Endothelial cell of umbilical vein (primary cell): ENCODE data around the gene NCBP1. TPM values are rescaled to one million over a fixed set of nuclear protein-coding genes. Genes with fewer than 3 reads are reported as not detected.

Source experiments
- BruUV-seq: library from RNA; stranded (reverse); fragments of 400-500 nt; replicated peaks from 2 replicates; lab custom pipeline; 2021; lab: Mats Ljungman, UMichigan
- CTCF ChIA-PET: fragments of 300-600, 350-600 bp; sonication (Branson Sonifier 250); formaldehyde crosslinking; loops from one replicate; lab custom pipeline; 2021; ENCODE audit warnings: antibody characterized with exemption, inconsistent platforms; lab: Charles Lee
- POLR2A ChIA-PET: fragments of 300-600, 350-600 bp; sonication (Branson Sonifier 250); formaldehyde crosslinking; loops from one replicate; lab custom pipeline; 2021; ENCODE audit warnings: antibody characterized with exemption, inconsistent platforms; lab: Charles Lee
- DNase-seq: peaks from one replicate; pipeline ENCODE4 v3.0.0-alpha.2; 2011; ENCODE audit warnings: low read depth, low spot score
- FAIRE-seq: peaks from 2 replicates; lab custom pipeline; 2011; peaks lifted over from hg19 to GRCh38; lab: Jason Lieb, UNC
- H2AFZ ChIP-seq: 2 replicates; pipeline ENCODE4 v1.6.0; 2012; ENCODE audit warnings: low read depth, low read length, control low read depth, inconsistent platforms
- H3K27ac ChIP-seq: 2 replicates; pipeline ENCODE4 v1.5.1; 2011; ENCODE audit warnings: low read depth, mild to moderate bottlenecking, control low read depth, low read length, moderate library complexity; ENCODE audit not compliant: insufficient read depth
- H3K27me3 ChIP-seq, 2 experiments: 2 replicates each; pipeline versions ENCODE4 v1.6.0 to v1.6.1; 2011; ENCODE audit warnings: low read length in 2 of 2, mixed read lengths in 1 of 2; ENCODE audit not compliant: control insufficient read depth in 2 of 2, insufficient read depth in 2 of 2
- H3K36me3 ChIP-seq, 2 experiments: 2 replicates in 1 of 2; 3 replicates in 1 of 2; pipeline ENCODE4 v1.5.1; 2011; ENCODE audit warnings: low read length in 2 of 2, mild to moderate bottlenecking in 1 of 2, moderate library complexity in 1 of 2; ENCODE audit not compliant: control insufficient read depth in 2 of 2, insufficient read depth in 2 of 2; ENCODE audit errors: extremely low read depth in 1 of 2
- H3K4me1 ChIP-seq: 3 replicates; pipeline ENCODE4 v1.5.1; 2011; ENCODE audit warnings: mild to moderate bottlenecking, low read length; ENCODE audit not compliant: control insufficient read depth, insufficient read depth; ENCODE audit errors: extremely low read depth
- H3K4me2 ChIP-seq: 2 replicates; pipeline ENCODE4 v1.6.1; 2011; ENCODE audit warnings: low read length, control low read depth, mixed read lengths; ENCODE audit not compliant: insufficient read depth
- H3K4me3 ChIP-seq, 3 experiments: fragments of 200-600 bp in 1 of 3; sonication (generic), shearing (Covaris generic) in 1 of 3; replicated peaks in 1 of 3; 2 replicates each; pipeline ENCODE4 v1.5.1; 2011 to 2016; ENCODE audit warnings: control low read depth in 3 of 3, low read length in 3 of 3, mild to moderate bottlenecking in 2 of 3, inconsistent platforms in 1 of 3, low read depth in 1 of 3, moderate library complexity in 1 of 3; ENCODE audit not compliant: insufficient read depth in 1 of 3
- H3K79me2 ChIP-seq: 2 replicates; pipeline ENCODE4 v1.6.0; 2012; ENCODE audit warnings: low read length, inconsistent platforms; ENCODE audit not compliant: control insufficient read depth, insufficient read depth
- H3K9ac ChIP-seq: replicated peaks from 2 replicates; pipeline ENCODE3; 2011; ENCODE audit warnings: low read length, control low read depth; ENCODE audit not compliant: insufficient read depth; ENCODE audit errors: extremely low read depth
- H3K9me1 ChIP-seq: replicated peaks from 3 replicates; pipeline ENCODE4 v1.6.0; 2011; ENCODE audit warnings: mild to moderate bottlenecking, low read length; ENCODE audit not compliant: control insufficient read depth, insufficient read depth; ENCODE audit errors: extremely low read depth
- H3K9me3 ChIP-seq: replicated peaks from 2 replicates; pipeline ENCODE4 v1.5.1; 2012; ENCODE audit warnings: low read length, inconsistent platforms; ENCODE audit not compliant: control insufficient read depth, insufficient read depth
- H4K20me1 ChIP-seq: replicated peaks from 2 replicates; pipeline ENCODE3; 2011; ENCODE audit warnings: mild to moderate bottlenecking, low read length; ENCODE audit not compliant: control insufficient read depth, insufficient read depth; ENCODE audit errors: extremely low read depth
- CTCF ChIP-seq, 2 donors: IDR thresholded peaks; 1 replicate in 1 of 2; 2 replicates in 1 of 2; pipeline ENCODE4 v1.5.1; 2011; ENCODE audit warnings: low read length in 2 of 2, mild to moderate bottlenecking in 2 of 2, moderate library complexity in 2 of 2, control low read depth in 1 of 2, inconsistent platforms in 1 of 2, low read depth in 1 of 2; ENCODE audit not compliant: insufficient read depth in 1 of 2; ENCODE audit errors: extremely low read depth in 1 of 2
- EZH2 ChIP-seq: IDR thresholded peaks from 2 replicates; pipeline ENCODE4 v1.6.1; 2012; ENCODE audit warnings: borderline replicate concordance, low read depth, mild to moderate bottlenecking, moderate library complexity, low read length, inconsistent platforms; ENCODE audit not compliant: severe bottlenecking
- FOS ChIP-seq: IDR thresholded peaks from 2 replicates; pipeline ENCODE4 v1.6.1; 2011; ENCODE audit warnings: mild to moderate bottlenecking, low read length, moderate library complexity, borderline replicate concordance; ENCODE audit not compliant: insufficient read depth
- GATA2 ChIP-seq: IDR thresholded peaks from 2 replicates; pipeline ENCODE4 v1.7.0; 2011; ENCODE audit warnings: low read depth, mild to moderate bottlenecking, moderate library complexity, mixed read lengths, low read length; ENCODE audit not compliant: insufficient read length, insufficient read depth
- JUN ChIP-seq: IDR thresholded peaks from 2 replicates; pipeline ENCODE4 v1.6.1; 2011; ENCODE audit warnings: borderline replicate concordance, low read depth; ENCODE audit not compliant: insufficient read length, insufficient read depth
- MAX ChIP-seq: IDR thresholded peaks from 2 replicates; pipeline ENCODE4 v1.6.1; 2011; ENCODE audit not compliant: insufficient read depth, insufficient read length
- MYC ChIP-seq: IDR thresholded peaks from one replicate; pipeline ENCODE4 v1.6.1; 2011; ENCODE audit warnings: mild to moderate bottlenecking, low read depth, low read length
- POLR2A ChIP-seq: IDR thresholded peaks from 2 replicates; pipeline ENCODE4 v1.6.1; 2012; ENCODE audit warnings: low read depth, mild to moderate bottlenecking, control low read depth, low read length
- POLR2AphosphoS5 ChIP-seq: IDR thresholded peaks from 2 replicates; pipeline ENCODE4 v1.6.1; 2012; ENCODE audit warnings: low read depth, mild to moderate bottlenecking, control low read depth, low read length, moderate library complexity; ENCODE audit not compliant: insufficient read depth
- dilution Hi-C: fragments of 300-500 bp; cut with MboI; formaldehyde crosslinking; loops from one replicate; pipeline ENCODE4 v1.15.0; 2019; ENCODE audit warnings: low sequenced_read_pairs; ENCODE audit not compliant: extremely low pct_ligation_motif_present
- intact Hi-C: fragments of 100-400 bp; cut with micrococcal nuclease; formaldehyde crosslinking; loops from one replicate; pipeline ENCODE4 v1.10.0; 2022
- polyA plus RNA-seq, 4 experiments: library from polyadenylated mRNA; depleted of rRNA in 3 of 4; stranded (reverse) in 3 of 4; unstranded in 1 of 4; fragments of >200 nt; gene quantifications; 2 replicates each; pipeline versions ENCODE4 v1.2.1 to v1.2.3, GENCODE V29; 2011 to 2012; ENCODE audit warnings: missing spikeins in 1 of 4
- total RNA-seq: library from RNA; stranded (reverse); gene quantifications from 2 replicates; pipeline ENCODE4 v1.2.3, GENCODE V29; 2021

Gene NCBP1
- total and polyA plus RNA-seq, 2 donors (not counting 3 experiments of a cell fraction or from before 2014, with no cell fraction given): 10.9 to 45.3 TPM

- H3K79me2 ChIP-seq: peaks cover 4% of the 10 kb centered on the region
- CTCF ChIA-PET: interaction anchor here (1.4 to 2.4 kb wide), 2 partner anchors 8 to 25 kb away, joined by 3 to 14 read pairs; no protein-coding TSS in a partner anchor
- no peaks in the 10 kb centered on the region for H3K9me1 ChIP-seq
- intact Hi-C loops (no loop called here), dilution Hi-C loops (loop anchor here (25.0 kb wide), 1 partner anchor 162 kb away; no protein-coding TSS in a partner anchor)
- POLR2A ChIA-PET: no interaction called here
- H3K4me3 ChIP-seq: no peak overlapping the region
- H3K36me3 ChIP-seq: no peaks in the 10 kb centered on the region
- no peak overlapping the region for H2AFZ ChIP-seq
- no peaks in the 10 kb centered on the region for H3K4me1 ChIP-seq
- BruUV-seq: no TSS peak
- DNase-seq: no peak
- H3K9me3 ChIP-seq: no peaks in the 10 kb centered on the region
- H3K27me3 ChIP-seq: no peaks in the 10 kb centered on the region
- no peak for TF ChIP-seq CTCF (IDR thresholded peaks at IDR 0.05; ENCODE audit: extremely low read depth in 1 of 2, insufficient read depth in 1 of 2, low read depth in 1 of 2, low read length in 2 of 2)
- no peak for TF ChIP-seq JUN
- no peak for TF ChIP-seq MYC
- no peak for TF ChIP-seq POLR2A
- TF ChIP-seq FOS: no peak
- no peak for TF ChIP-seq MAX
- TF ChIP-seq EZH2: no peak
- no peak for TF ChIP-seq GATA2
- no peak for TF ChIP-seq POLR2AphosphoS5
- no peak overlapping the region for H3K4me2 ChIP-seq
- no peaks in the 10 kb centered on the region for H4K20me1 ChIP-seq
- no peak for FAIRE-seq
- no peak overlapping the region for H3K9ac ChIP-seq
- no peak overlapping the region for H3K27ac ChIP-seq
These were observed 9.7 kb upstream of the NCBP1 start for GRCh38 chr9:97623946-97624345.
